HCT116 (cell line): Measurements from ENCODE around the gene TNS3. TPM values are rescaled to one million over a fixed set of nuclear protein-coding genes. Genes with fewer than 3 reads are reported as not detected.

Experiments
- ATAC-seq: fragments of 200-7000 bp; cut with Tn5 transposase; 2 replicates; pipeline ENCODE4 v1.9.1; 2020; ENCODE audit warnings: mild to moderate bottlenecking, moderate library complexity
- BruUV-seq: library from RNA; stranded (reverse); fragments of 400-500 nt; replicated peaks from 2 replicates; lab custom pipeline; 2021; lab: Mats Ljungman, UMichigan
- CTCF ChIA-PET: fragments of 300-600 bp; sonication (Branson Sonifier 250); formaldehyde crosslinking; loops from one replicate; lab custom pipeline; 2021; ENCODE audit warnings: antibody characterized with exemption; lab: Charles Lee
- POLR2A ChIA-PET: fragments of 300-600, 350-600 bp; sonication (Branson Sonifier 250); formaldehyde crosslinking; loops from one replicate; lab custom pipeline; 2021; ENCODE audit warnings: antibody characterized with exemption; lab: Charles Lee
- RAD21 ChIA-PET, 2 experiments: fragments of 300-600 bp; sonication (Branson Sonifier 250); formaldehyde crosslinking; loops; one replicate each; lab custom pipeline; 2023; ENCODE audit warnings: low total read pairs in 2 of 2; ENCODE audit not compliant: uncharacterized antibody in 2 of 2, unreplicated experiment in 2 of 2, low non-redundant PET in 1 of 2; lab: Charles Lee
- DNase-seq: peaks from one replicate; pipeline ENCODE4 v3.0.0-alpha.2; 2010; ENCODE audit warnings: low read depth, low spot score
- H2AFZ ChIP-seq: fragments of 200-600 bp; shearing (Covaris generic), sonication (generic); 2 replicates; pipeline ENCODE4 v1.6.1; 2017; ENCODE audit warnings: low read depth, mixed run types, mixed read lengths, antibody characterized with exemption, low read length; ENCODE audit not compliant: poor library complexity, severe bottlenecking
- H3K27ac ChIP-seq: 2 replicates; pipeline ENCODE4 v1.5.1; 2012; ENCODE audit warnings: low read depth, low read length
- H3K27me3 ChIP-seq: fragments of 200-600 bp; sonication (generic); 2 replicates; pipeline ENCODE4 v1.6.1; 2016; ENCODE audit warnings: mixed run types, low read length, mixed read lengths; ENCODE audit not compliant: insufficient read depth
- H3K36me3 ChIP-seq, 2 experiments: fragments of 200-500 bp in 1 of 2; fragments of 200-600 bp in 1 of 2; sonication (Bioruptor generic) in 1 of 2; sonication (generic) in 1 of 2; 2 replicates each; pipeline versions ENCODE4 v1.5.1 to v1.6.1; 2014 to 2016; ENCODE audit warnings: low read length in 2 of 2, inconsistent platforms in 1 of 2, mixed read lengths in 1 of 2, mixed run types in 1 of 2; ENCODE audit not compliant: insufficient read depth in 2 of 2, control insufficient read depth in 1 of 2
- H3K4me1 ChIP-seq, 2 experiments: fragments of 200-600 bp in 1 of 2; sonication (generic) in 1 of 2; 2 replicates each; pipeline versions ENCODE4 v1.5.1 to v1.6.1; 2012 to 2017; ENCODE audit warnings: low read length in 2 of 2, inconsistent platforms in 1 of 2, mild to moderate bottlenecking in 1 of 2, mixed read lengths in 1 of 2, mixed run types in 1 of 2, moderate library complexity in 1 of 2; ENCODE audit not compliant: insufficient read depth in 2 of 2, control insufficient read depth in 1 of 2
- H3K4me2 ChIP-seq: fragments of 200-600 bp; sonication (generic); 2 replicates; pipeline ENCODE4 v1.6.1; 2017; ENCODE audit warnings: mixed run types, low read length, mixed read lengths
- H3K4me3 ChIP-seq, 2 experiments: fragments of 200-600 bp in 1 of 2; sonication (generic) in 1 of 2; replicated peaks in 1 of 2; 2 replicates each; pipeline ENCODE4 v1.5.1; 2011 to 2016; ENCODE audit warnings: low read length in 2 of 2, control low read depth in 1 of 2, low read depth in 1 of 2, mild to moderate bottlenecking in 1 of 2, mixed read lengths in 1 of 2, mixed run types in 1 of 2
- H3K79me2 ChIP-seq: fragments of 200-600 bp; sonication (generic); 2 replicates; pipeline ENCODE4 v1.6.1; 2017; ENCODE audit warnings: mild to moderate bottlenecking, mixed run types, low read length, moderate library complexity, mixed read lengths; ENCODE audit not compliant: insufficient read depth
- H3K9ac ChIP-seq: fragments of 200-600 bp; sonication (generic); 2 replicates; pipeline ENCODE4 v1.6.1; 2016; ENCODE audit warnings: low read length, mixed read lengths
- H3K9me2 ChIP-seq: fragments of 200-600 bp; sonication (generic), shearing (Covaris generic); 2 replicates; pipeline ENCODE4 v1.6.1; 2017; ENCODE audit warnings: mixed run types, mild to moderate bottlenecking, moderate library complexity; ENCODE audit not compliant: insufficient read depth
- H3K9me3 ChIP-seq, 2 experiments: fragments of 200-500 bp in 1 of 2; fragments of 200-600 bp in 1 of 2; sonication (Bioruptor generic) in 1 of 2; sonication (generic) in 1 of 2; 2 replicates each; pipeline ENCODE4 v1.6.1; 2014 to 2017; ENCODE audit warnings: low read length in 2 of 2, mixed read lengths in 2 of 2, inconsistent platforms in 1 of 2, low read depth in 1 of 2, mild to moderate bottlenecking in 1 of 2, mixed run types in 1 of 2, moderate library complexity in 1 of 2; ENCODE audit not compliant: control insufficient read depth in 1 of 2, insufficient read depth in 1 of 2
- H4K20me1 ChIP-seq: fragments of 200-600 bp; sonication (generic), shearing (Covaris generic); 2 replicates; pipeline ENCODE4 v1.6.1; 2017; ENCODE audit warnings: mixed run types, mild to moderate bottlenecking, moderate library complexity; ENCODE audit not compliant: insufficient read depth
- CTCF ChIP-seq, 3 experiments: fragments of 200-600 bp in 1 of 3; sonication (generic) in 1 of 3; IDR thresholded peaks in 2 of 3; conservative IDR thresholded peaks in 1 of 3; 2 replicates each; pipeline ENCODE4 v1.5.1; 2012 to 2017; ENCODE audit warnings: low read depth in 2 of 3, low read length in 2 of 3, antibody characterized with exemption in 1 of 3, borderline replicate concordance in 1 of 3, control low read depth in 1 of 3, mild to moderate bottlenecking in 1 of 3, mixed read lengths in 1 of 3, mixed run types in 1 of 3, moderate library complexity in 1 of 3; ENCODE audit not compliant: insufficient read depth in 1 of 3
- EGR1 ChIP-seq: IDR thresholded peaks from 2 replicates; pipeline ENCODE4 v1.6.1; 2012; ENCODE audit warnings: low read depth
- FOSL1 ChIP-seq: IDR thresholded peaks from 2 replicates; pipeline ENCODE4 v1.6.1; 2012; ENCODE audit warnings: low read depth
- JUND ChIP-seq: IDR thresholded peaks from 2 replicates; pipeline ENCODE4 v1.6.1; 2012
- MAX ChIP-seq: IDR thresholded peaks from 2 replicates; pipeline ENCODE4 v1.6.1; 2012
- POLR2A ChIP-seq: IDR thresholded peaks from 2 replicates; pipeline ENCODE4 v1.7.0; 2011; ENCODE audit warnings: borderline replicate concordance; ENCODE audit not compliant: insufficient read depth, insufficient read length; ENCODE audit errors: extremely low read depth
- POLR2AphosphoS5 ChIP-seq: IDR thresholded peaks from 2 replicates; pipeline ENCODE4 v1.6.1; 2011; ENCODE audit warnings: mild to moderate bottlenecking, low read depth, low read length, moderate library complexity
- REST ChIP-seq: IDR thresholded peaks from 2 replicates; pipeline ENCODE4 v1.6.1; 2012; ENCODE audit warnings: low read depth
- SIN3A ChIP-seq: IDR thresholded peaks from 2 replicates; pipeline ENCODE4 v1.6.1; 2012; ENCODE audit warnings: low read depth
- SP1 ChIP-seq: IDR thresholded peaks from 2 replicates; pipeline ENCODE4 v1.6.1; 2012; ENCODE audit warnings: low read depth
- SRF ChIP-seq: IDR thresholded peaks from 2 replicates; pipeline ENCODE4 v1.6.1; 2012; ENCODE audit warnings: low read depth
- YY1 ChIP-seq: IDR thresholded peaks from 2 replicates; pipeline ENCODE4 v1.6.1; 2011; ENCODE audit warnings: low read length, low read depth, moderate library complexity, mild to moderate bottlenecking; ENCODE audit not compliant: insufficient replicate concordance; ENCODE audit errors: extremely low read depth
- ZBTB33 ChIP-seq: IDR thresholded peaks from 2 replicates; pipeline ENCODE4 v1.6.1; 2011; ENCODE audit warnings: mild to moderate bottlenecking, low read length, moderate library complexity; ENCODE audit not compliant: insufficient replicate concordance; ENCODE audit errors: extremely low read depth
- ZFX ChIP-seq: fragments of 450-650 bp; IDR thresholded peaks from 2 replicates; pipeline ENCODE4 v1.6.1; 2017
- ZNF274 ChIP-seq: fragments of 200-500 bp; sonication (Bioruptor generic); IDR thresholded peaks from 2 replicates; pipeline ENCODE4 v1.6.1; 2014; ENCODE audit warnings: mild to moderate bottlenecking, low read depth, low read length, inconsistent platforms
- intact Hi-C: fragments of 100-400 bp; cut with micrococcal nuclease; formaldehyde crosslinking; loops from 2 replicates; pipeline ENCODE4 v1.10.0; 2022
- total RNA-seq: library from RNA; stranded (reverse); gene quantifications from one replicate; pipeline ENCODE4 v1.2.1, GENCODE V29; 2021; ENCODE audit not compliant: unreplicated experiment
- TF ChIP-seq, protein P1 (sequence below): IDR thresholded peaks from 2 replicates; pipeline ENCODE4 v1.6.1; 2012

Gene TNS3
- total RNA-seq, 1 experiment from 2014 or later, result 9.1 TPM

GRCh38 chr7:47621979-47622561 is 40.2 kb upstream of the TNS3 start (continued):
- TF ChIP-seq ZBTB33, result no peak
- TF ChIP-seq SIN3A, result no peak
- no peak for TF ChIP-seq JUND
- no peak for TF ChIP-seq REST
- no peak for TF ChIP-seq POLR2A

DNA sequence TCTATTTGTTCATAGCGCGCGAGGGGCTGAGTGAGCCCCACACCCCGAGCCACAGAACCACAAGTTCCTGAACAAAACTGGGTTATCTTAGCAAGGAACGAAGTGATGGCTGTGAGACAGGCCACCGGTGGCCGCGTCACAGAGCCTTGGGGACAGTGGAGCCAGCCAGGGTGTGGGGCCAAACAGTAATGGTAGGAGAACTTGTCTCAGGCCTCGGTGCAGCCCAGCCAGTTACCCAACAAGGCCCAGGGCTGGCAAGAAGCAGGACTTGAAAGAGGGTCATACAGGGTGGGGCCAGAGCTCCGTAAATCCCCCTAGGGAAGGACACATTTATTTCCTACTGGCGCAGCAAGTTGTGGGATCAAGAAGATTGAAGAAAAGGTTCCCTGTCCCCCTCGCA is 39.4 kb upstream of the TNS3 start:
- intact Hi-C loops, result no loop called here
- no peak overlapping the region for H2AFZ ChIP-seq
- H3K27ac ChIP-seq, result no peak overlapping the region
- H3K9me3 ChIP-seq, result no peaks in the 10 kb centered on the region
- TF ChIP-seq CTCF (IDR thresholded peaks at IDR 0.05 in 2 of 3, conservative IDR thresholded peaks at IDR 0.05 in 1 of 3; ENCODE audit: borderline replicate concordance in 1 of 3, insufficient read depth in 1 of 3, low read depth in 2 of 3, low read length in 2 of 3) (no peak), MAX (no peak), JUND (no peak), SIN3A (no peak), EGR1 (no peak), YY1 (no peak), POLR2AphosphoS5 (no peak), SP1 (no peak), ZNF274 (no peak), ZFX (no peak), FOSL1 (no peak), SRF (no peak)
- TF ChIP-seq, protein P1, sequence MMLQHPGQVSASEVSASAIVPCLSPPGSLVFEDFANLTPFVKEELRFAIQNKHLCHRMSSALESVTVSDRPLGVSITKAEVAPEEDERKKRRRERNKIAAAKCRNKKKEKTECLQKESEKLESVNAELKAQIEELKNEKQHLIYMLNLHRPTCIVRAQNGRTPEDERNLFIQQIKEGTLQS, result no peak
- TF ChIP-seq, all 23 proteins: peak for 0
- Histone ChIP-seq H3K4me3 (no peak overlapping the region), H3K36me3 (no peaks in the 10 kb centered on the region), H3K27me3 (no peaks in the 10 kb centered on the region), H4K20me1 (no peaks in the 10 kb centered on the region), H3K9me2 (no peaks in the 10 kb centered on the region), H3K4me1 (no peaks in the 10 kb centered on the region), H3K9ac (no peak overlapping the region), H3K79me2 (no peaks in the 10 kb centered on the region), H3K4me2 (no peak overlapping the region)
- no peak for ATAC-seq
- no TSS peak for BruUV-seq
- ChIA-PET RAD21 (no interaction called here), POLR2A (no interaction called here), CTCF (no interaction called here)
- DNase-seq, result no peak
